Aorta (tissue), 5 donors: ENCODE results near the gene FRMD1. TPM values are rescaled to one million over a fixed set of nuclear protein-coding genes. Genes with fewer than 3 reads are reported as not detected.

Experiments used
- ATAC-seq: fragments of 200-7000 bp; cut with Tn5 transposase; one replicate; pipeline ENCODE4 v1.9.1; 2022; ENCODE audit warnings: moderate library complexity; ENCODE audit not compliant: low FRiP score
- DNase-seq, 2 donors: peaks; one replicate each; pipeline ENCODE4 v3.0.0-alpha.2; 2020
- H3K27ac ChIP-seq, 2 donors: one replicate each; pipeline ENCODE4 v1.5.1; 2013; ENCODE audit warnings: low read length in 2 of 2, mild to moderate bottlenecking in 2 of 2, moderate library complexity in 2 of 2, control low read depth in 1 of 2, inconsistent platforms in 1 of 2, low read depth in 1 of 2
- H3K27me3 ChIP-seq, 2 donors: one replicate each; pipeline ENCODE4 v1.6.1; 2013; ENCODE audit warnings: control low read depth in 1 of 2, low read length in 1 of 2, mild to moderate bottlenecking in 1 of 2, moderate library complexity in 1 of 2; ENCODE audit not compliant: insufficient read depth in 2 of 2, control insufficient read depth in 1 of 2
- H3K36me3 ChIP-seq, 2 donors: one replicate each; pipeline ENCODE4 v1.6.1; 2013; ENCODE audit warnings: control low read depth in 1 of 2, low read length in 1 of 2, mild to moderate bottlenecking in 1 of 2; ENCODE audit not compliant: insufficient read depth in 2 of 2, control insufficient read depth in 1 of 2
- H3K4me1 ChIP-seq, 2 donors: one replicate each; pipeline ENCODE4 v1.6.1; 2013; ENCODE audit warnings: low read length in 2 of 2, control low read depth in 1 of 2, mild to moderate bottlenecking in 1 of 2, moderate library complexity in 1 of 2; ENCODE audit not compliant: insufficient read depth in 2 of 2, control insufficient read depth in 1 of 2
- H3K4me3 ChIP-seq, 2 donors: one replicate each; pipeline ENCODE4 v1.5.1; 2013; ENCODE audit warnings: low read length in 2 of 2, control low read depth in 1 of 2, mild to moderate bottlenecking in 1 of 2
- H3K9me3 ChIP-seq: one replicate; pipeline ENCODE4 v1.6.1; 2013; ENCODE audit warnings: mild to moderate bottlenecking, low read length; ENCODE audit not compliant: control insufficient read depth
- WGBS, 2 donors: extraction: QIAGEN DNeasy Blood & Tissue Kit; methylation state at CpG; one replicate each; pipeline ENCODE4 v1.1.7; 2013; 5-methylcytosine and 5-hydroxymethylcytosine counted together
- intact Hi-C, 2 donors: fragments of 100-400 bp; cut with DNase I; formaldehyde crosslinking; loops; one replicate each; pipeline versions ENCODE4 v1.14.2 to v1.15.0; 2022
- long read RNA-seq, 2 donors: library from polyadenylated mRNA; unstranded; transcript quantifications; one replicate each; pipeline ENCODE4 v2.0.0, GENCODE V29; 2020 to 2021
- polyA plus RNA-seq, 2 donors: library from polyadenylated mRNA; stranded (reverse); fragments of 200-250 nt; gene quantifications; one replicate each; pipeline ENCODE4 v1.2.3, GENCODE V29; 2013
- total RNA-seq, 2 donors: library from RNA; stranded (reverse); fragmentation: NEBNext Ultra II Directional; extraction: Animal tissue kit (Norgen Biotek cat#: 25700); gene quantifications; one replicate each; pipeline ENCODE4 v1.2.1, GENCODE V29; 2021
- donor health status: healthy with polysubstance abuse.
- donor health status: Bipolar disorder and iron deficiency.
- donor health status: DM: no; HTN: no; CAD: no.
- donor health status: DM: no; HTN: no; CAD: no.
- donor health status: DM: yes; HTN: yes; CAD: no.

The FRMD1 gene
- total RNA-seq (under 1 TPM; 0.06 to 0.19 TPM), polyA plus RNA-seq (under 1 TPM; 0.03 to 0.38 TPM)
- long read RNA-seq, donor 1: 0 reads
- long read RNA-seq, donor 2: 0 reads

DNA sequence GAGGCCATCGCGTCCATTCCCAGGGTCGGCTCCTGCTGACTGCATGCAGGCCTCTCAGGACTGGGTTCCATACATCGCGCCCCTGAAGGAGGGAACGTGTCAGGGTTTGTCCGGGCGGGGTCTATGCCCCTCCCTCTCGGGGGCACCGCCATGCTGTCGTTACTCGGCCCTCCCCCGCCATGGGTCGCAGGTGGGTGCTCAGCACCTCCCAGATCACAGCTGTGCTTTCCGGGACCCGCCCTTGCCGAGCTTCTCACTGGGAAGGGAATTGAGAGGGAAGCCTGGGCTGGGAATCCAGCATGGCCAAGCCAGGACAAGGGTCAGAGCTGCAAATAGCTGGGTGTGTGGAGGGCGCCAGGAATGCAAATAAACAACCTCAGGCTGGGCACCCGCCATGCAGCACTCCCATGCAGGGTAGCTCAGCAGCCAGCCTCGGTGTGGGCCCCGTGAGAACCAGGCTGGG is at the start of gene FRMD1:
FRMD1 (minus strand) TSS at position 270 of the 463 bp plus-strand sequence; CDS start at position 152, 118 bp downstream.
- no peak within 1 kb of the TSS for H3K4me3 ChIP-seq
- WGBS, 2 donors: 66 to 81% methylated on average over 18 to 21 of the region's 21 CpGs
- H3K36me3 ChIP-seq: no peaks in the 10 kb centered on the region
- intact Hi-C loops: no loop called here
- H3K9me3 ChIP-seq: no peaks in the 10 kb centered on the region
- no peak for ATAC-seq
- H3K27ac ChIP-seq: no peak within 1 kb of the TSS
- DNase-seq: no peak
- no peaks in the 10 kb centered on the region for H3K4me1 ChIP-seq
- no peaks in the 10 kb centered on the region for H3K27me3 ChIP-seq

DNA sequence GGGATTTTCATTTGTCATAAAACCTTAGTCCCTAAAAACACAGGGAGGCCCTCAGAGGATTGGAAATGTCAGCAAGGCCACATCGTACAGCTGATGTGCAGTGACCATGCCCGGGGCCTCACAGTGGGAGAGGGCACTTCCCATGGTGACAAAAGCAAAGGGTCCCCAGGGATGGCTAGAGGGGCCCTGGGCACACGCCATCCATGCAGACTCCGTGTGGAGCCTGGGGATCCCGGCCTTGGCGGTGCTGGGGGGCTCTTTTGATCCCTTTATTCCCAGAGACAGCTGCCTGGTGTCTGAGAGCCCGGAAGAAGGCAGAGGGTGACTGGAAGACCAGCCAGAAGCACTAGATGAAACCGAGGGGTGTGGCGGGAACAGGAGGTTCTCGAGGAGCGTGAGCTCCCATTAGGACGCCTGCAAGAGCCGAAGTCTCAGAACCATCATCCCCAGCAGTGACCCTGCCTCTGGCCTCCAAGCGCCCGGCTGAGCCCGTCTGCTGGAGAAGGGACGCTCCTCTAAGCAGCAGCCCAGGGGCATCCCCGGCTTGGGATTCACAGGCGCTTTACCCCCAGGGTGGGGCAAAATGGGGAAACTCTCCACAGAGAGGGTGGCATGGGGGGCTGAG is 49.1 kb upstream of the FRMD1 start:
- ATAC-seq: no peak
- no peak for DNase-seq
- Histone ChIP-seq H3K27me3 (no peaks in the 10 kb centered on the region), H3K4me3 (no peak overlapping the region), H3K9me3 (no peaks in the 10 kb centered on the region), H3K27ac (no peak overlapping the region), H3K4me1 (no peaks in the 10 kb centered on the region), H3K36me3 (no peaks in the 10 kb centered on the region)
- WGBS, 2 donors: 96 to 97% methylated on average over 19 of the region's 19 CpGs
- intact Hi-C loops: no loop called here

DNA sequence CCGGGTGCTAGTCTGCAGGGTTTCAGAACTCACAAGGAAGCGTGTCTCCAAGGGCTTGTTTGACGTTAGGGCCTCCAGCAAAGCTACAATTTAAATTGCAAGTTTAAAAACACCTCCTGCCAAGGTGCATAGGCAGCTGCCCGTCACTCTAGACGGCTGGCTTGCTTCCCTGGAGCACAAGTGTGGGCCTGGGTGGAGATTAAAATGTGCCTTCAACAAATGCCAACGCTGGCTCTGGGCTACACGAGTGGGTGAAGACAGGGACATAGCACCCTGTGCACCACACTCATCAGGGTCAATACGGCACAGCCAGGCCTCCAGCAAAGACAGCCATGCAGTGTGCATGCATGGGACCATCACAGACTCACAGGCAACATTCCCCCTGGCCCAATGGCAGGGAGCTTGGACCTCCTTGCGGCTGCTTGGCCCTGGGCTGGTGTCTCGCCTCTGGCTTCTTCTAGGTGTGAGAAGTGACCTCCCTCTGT is 48.4 kb upstream of the FRMD1 start:
- WGBS, 2 donors: 79% methylated on average over 10 of the region's 10 CpGs
- ATAC-seq (no peak), DNase-seq (no peak)
- no peaks in the 10 kb centered on the region for H3K36me3 ChIP-seq
- no peaks in the 10 kb centered on the region for H3K4me1 ChIP-seq
- no peaks in the 10 kb centered on the region for H3K9me3 ChIP-seq
- intact Hi-C loops: no loop called here
- H3K27ac ChIP-seq: no peak overlapping the region
- no peaks in the 10 kb centered on the region for H3K27me3 ChIP-seq
- H3K4me3 ChIP-seq: no peak overlapping the region

DNA sequence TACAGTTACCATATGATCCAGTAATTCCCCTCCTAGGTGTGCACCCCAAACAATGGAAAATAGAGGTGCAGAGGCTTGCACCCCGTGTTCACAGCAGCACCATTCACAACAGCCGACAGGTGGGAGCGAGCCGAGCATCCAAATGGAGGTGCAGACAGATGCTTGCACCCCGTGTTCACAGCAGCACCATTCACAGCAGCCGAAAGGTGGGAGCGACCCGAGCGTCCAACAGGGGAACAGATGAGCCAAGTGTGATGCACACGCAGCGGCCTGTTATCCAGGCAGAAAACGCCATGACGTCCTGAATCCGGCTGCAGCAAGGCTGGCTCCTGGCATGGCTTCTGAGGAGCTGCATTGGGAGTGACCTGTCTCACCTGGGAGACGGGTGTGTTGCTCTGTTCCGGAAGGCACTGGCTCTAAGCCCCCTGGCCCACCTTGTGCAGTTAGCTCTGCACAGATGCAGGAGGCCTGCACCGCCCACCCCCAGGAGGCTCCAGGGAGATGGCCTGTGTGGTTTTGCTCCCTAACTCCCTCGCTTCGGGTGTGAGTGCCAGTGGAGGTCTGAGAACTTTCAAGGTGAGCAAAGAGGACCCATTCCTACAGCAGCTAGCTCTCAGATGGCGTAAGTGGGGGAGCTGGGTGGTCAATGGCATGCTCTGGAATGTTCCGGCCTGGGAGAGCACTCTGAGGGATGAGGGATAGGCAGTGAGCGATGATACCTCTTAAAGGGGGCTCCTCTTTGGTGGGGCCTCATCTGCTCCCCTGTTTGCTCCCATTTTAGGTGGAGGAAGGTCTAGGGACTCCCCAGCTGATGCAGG is 47.8 kb upstream of the FRMD1 start:
- H3K27ac ChIP-seq: no peak overlapping the region
- no peaks in the 10 kb centered on the region for H3K27me3 ChIP-seq
- no peaks in the 10 kb centered on the region for H3K4me1 ChIP-seq
- peak in 1 of 2 donors; percentile 61 for DNase-seq
- no peak for ATAC-seq
- WGBS, 2 donors: 95% methylated on average over 22 of the region's 22 CpGs
- H3K4me3 ChIP-seq: no peak overlapping the region
- no peaks in the 10 kb centered on the region for H3K9me3 ChIP-seq
- intact Hi-C loops: no loop called here
- no peaks in the 10 kb centered on the region for H3K36me3 ChIP-seq

DNA sequence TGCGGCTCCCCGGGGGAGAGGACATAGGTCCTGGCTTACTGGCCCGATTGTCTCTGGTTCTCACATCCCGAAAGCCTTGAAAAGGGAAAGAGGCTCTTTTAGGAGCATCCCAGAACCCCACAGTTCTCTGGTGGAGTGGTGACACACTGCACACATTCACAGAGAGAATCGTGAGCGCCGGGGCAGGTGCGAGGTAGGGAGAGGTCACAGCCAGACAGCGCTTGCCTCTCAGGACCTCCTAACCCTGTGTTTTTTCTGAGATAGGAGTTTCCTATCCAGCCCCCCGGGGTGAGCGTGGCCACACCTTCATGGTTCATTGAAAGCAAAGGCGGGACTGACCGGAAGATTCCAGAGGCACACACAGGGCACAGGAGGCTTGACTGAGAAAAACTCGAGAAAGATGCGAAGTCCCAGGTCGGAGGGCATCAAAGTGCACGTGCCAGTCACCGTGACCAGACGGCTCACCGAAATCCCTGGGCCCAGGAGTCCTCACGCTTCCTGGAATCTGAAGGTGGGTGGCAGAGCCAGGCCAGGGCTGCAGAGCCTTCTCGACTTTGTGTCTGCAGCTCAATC is 46.5 kb upstream of the FRMD1 start:
- no peaks in the 10 kb centered on the region for H3K9me3 ChIP-seq
- no peaks in the 10 kb centered on the region for H3K4me1 ChIP-seq
- DNase-seq (peak in 1 of 2 donors; percentile 70), ATAC-seq (no peak)
- no peaks in the 10 kb centered on the region for H3K27me3 ChIP-seq
- H3K4me3 ChIP-seq: no peak overlapping the region
- H3K36me3 ChIP-seq: no peaks in the 10 kb centered on the region
- WGBS, 2 donors: 85 to 88% methylated on average over 21 to 22 of the region's 22 CpGs
- intact Hi-C loops: no loop called here
- H3K27ac ChIP-seq: no peak overlapping the region

DNA sequence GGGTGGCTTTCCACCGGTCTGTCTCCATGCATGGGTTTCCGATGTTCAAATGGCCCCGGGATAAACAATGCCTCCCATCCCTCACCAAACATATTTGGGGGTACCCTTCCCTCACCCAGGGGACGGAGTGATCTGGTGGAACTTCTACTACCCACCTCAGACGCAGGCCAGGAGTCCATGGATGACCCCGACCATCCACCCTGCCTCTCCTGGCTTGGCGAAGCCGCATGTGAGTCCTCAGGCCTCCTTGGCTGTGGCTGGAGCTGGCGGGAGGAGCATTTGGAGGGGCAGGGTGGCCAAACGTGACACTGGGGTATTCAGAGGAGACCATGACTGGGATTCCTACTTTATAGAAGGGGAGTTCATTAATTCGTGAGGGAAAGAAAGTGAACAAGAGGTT is 45.9 kb upstream of the FRMD1 start:
- DNase-seq: peak in 1 of 2 donors; percentile 47
- ATAC-seq: no peak
- Histone ChIP-seq H3K27me3 (no peaks in the 10 kb centered on the region), H3K27ac (no peak overlapping the region), H3K9me3 (no peaks in the 10 kb centered on the region), H3K36me3 (no peaks in the 10 kb centered on the region), H3K4me3 (no peak overlapping the region), H3K4me1 (no peaks in the 10 kb centered on the region)
- WGBS, 2 donors: 94 to 95% methylated on average over 11 of the region's 11 CpGs
- intact Hi-C loops: no loop called here

DNA sequence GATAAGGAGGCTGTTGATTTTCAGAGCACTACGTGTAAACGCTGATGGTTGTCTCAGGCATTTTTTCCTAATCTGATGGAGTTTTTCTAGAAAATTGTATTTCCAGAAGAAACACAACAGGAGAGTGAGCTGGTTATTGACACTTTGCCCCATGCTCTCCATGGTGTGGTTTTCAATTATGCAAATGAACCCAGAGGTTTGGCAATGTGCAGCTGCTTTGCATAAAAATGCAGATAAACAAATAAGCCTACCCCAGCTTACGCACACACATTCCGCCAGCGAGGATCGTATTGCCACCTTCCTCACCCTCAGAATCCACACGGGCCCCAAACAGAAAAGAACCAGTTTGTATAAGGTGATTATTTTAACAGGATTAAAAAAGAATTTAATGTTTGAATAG is 45.1 kb upstream of the FRMD1 start:
- intact Hi-C loops: no loop called here
- peak in 1 of 2 donors; percentile 6 for DNase-seq
- no peaks in the 10 kb centered on the region for H3K27me3 ChIP-seq
- no peaks in the 10 kb centered on the region for H3K9me3 ChIP-seq
- no peak overlapping the region for H3K27ac ChIP-seq
- 92 to 93% methylated on average over 7 of the region's 7 CpGs for WGBS, 2 donors
- H3K4me3 ChIP-seq: no peak overlapping the region
- no peaks in the 10 kb centered on the region for H3K36me3 ChIP-seq
- ATAC-seq: no peak
- no peaks in the 10 kb centered on the region for H3K4me1 ChIP-seq

DNA sequence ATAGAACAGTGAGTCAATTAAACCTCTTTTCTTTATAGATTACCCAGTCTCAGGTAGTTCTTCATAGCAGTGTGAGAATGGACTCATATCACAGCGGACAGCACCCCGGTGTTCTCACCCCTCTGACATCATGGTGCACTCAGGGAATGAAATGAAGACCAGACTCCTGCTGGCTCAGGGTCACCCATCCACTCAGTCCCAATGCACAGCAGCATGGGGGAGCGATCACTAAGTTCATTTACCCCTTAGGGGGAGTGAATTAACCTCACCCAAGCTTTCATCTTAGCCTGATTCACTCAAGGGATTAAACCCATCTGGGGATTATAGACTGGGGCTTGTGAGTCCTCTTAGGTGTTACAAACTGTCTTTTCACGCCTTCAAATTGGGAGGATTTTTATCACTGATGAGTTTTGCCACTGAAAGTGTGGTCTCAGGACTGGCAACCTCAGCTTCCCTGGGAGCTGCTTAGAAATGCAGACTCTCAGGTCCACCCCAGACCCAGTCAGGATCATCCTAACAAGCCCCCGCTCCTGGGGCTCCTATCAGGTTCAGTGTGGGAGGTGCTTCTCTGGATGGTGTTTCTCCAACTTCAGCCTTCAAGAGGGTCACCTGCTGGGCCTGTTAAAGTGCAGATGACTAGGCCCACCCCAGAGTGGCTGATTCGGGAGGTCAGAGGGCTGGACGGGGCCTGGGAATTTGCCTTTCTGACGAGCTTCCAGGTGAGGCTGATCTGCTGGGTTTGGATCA is 44.3 kb upstream of the FRMD1 start:
- no peaks in the 10 kb centered on the region for H3K27me3 ChIP-seq
- DNase-seq (peak in 1 of 2 donors; percentile 25), ATAC-seq (no peak)
- H3K4me1 ChIP-seq: no peaks in the 10 kb centered on the region
- no peaks in the 10 kb centered on the region for H3K9me3 ChIP-seq
- intact Hi-C loops: no loop called here
- H3K36me3 ChIP-seq: no peaks in the 10 kb centered on the region
- no peak overlapping the region for H3K4me3 ChIP-seq
- 89 to 90% methylated on average over 8 of the region's 8 CpGs for WGBS, 2 donors
- H3K27ac ChIP-seq: no peak overlapping the region
